GM12873 (cell line): ENCODE results near the gene APH1A.

ENCODE experiments used
- TF ChIP-seq, protein P1 (sequence below): IDR thresholded peaks from 2 replicates; pipeline ENCODE4 v1.5.1; 2012; ENCODE audit warnings: low read depth, mild to moderate bottlenecking, moderate library complexity, low read length, control low read depth; ENCODE audit not compliant: insufficient read depth; ENCODE audit errors: missing control alignments

APH1A gene

GRCh38 chr1:150293433-150294253 is 24.8 kb upstream of the APH1A start, which contains the start of gene MRPS21:
TSS of gene MRPS21 (plus strand) at chr1:150293861. CDS start at chr1:150294367, 506 bp downstream.
- TF ChIP-seq, protein P1, sequence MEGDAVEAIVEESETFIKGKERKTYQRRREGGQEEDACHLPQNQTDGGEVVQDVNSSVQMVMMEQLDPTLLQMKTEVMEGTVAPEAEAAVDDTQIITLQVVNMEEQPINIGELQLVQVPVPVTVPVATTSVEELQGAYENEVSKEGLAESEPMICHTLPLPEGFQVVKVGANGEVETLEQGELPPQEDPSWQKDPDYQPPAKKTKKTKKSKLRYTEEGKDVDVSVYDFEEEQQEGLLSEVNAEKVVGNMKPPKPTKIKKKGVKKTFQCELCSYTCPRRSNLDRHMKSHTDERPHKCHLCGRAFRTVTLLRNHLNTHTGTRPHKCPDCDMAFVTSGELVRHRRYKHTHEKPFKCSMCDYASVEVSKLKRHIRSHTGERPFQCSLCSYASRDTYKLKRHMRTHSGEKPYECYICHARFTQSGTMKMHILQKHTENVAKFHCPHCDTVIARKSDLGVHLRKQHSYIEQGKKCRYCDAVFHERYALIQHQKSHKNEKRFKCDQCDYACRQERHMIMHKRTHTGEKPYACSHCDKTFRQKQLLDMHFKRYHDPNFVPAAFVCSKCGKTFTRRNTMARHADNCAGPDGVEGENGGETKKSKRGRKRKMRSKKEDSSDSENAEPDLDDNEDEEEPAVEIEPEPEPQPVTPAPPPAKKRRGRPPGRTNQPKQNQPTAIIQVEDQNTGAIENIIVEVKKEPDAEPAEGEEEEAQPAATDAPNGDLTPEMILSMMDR, result no peak

DNA sequence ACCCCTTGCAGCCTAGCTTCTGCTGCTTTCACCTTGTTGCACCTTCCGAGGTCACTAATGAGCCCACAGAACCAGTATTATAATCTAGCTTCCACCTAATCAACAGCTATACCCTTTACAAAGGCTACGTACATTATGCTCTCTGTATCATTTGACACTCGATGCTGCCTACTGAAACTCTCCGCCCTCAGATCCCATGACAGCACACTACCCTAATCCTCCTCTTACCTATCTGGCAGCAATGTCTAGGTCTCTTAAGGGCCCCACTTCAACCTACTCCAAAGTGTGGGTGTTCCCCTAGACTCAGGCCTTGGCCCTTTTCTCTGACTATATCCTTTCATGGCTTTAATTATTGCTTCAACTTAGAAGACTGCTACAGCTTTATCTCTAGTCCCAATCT is 20.0 kb upstream of the APH1A start:
- TF ChIP-seq, protein P1, result no peak

DNA sequence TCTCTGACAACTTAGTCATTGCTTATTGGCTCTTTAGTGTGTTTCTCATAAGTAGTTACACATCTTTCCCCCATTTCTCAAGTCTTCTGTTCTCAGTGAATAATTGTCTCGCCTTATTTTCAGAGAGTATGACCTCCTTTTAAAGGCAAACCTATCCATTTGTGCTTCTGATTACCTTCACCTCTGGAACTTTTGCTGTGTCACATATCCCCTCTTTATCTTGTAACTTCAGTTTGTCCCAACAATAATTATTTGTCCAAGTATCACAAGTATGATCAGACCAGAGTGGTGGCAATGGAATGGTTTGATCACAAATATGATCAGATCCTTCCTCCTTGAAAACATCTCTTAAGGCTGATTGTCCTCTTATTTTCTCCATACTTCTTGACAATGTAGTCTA is 19.6 kb upstream of the APH1A start:
- TF ChIP-seq, protein P1, result no peak

GRCh38 chr1:150283260-150283659 is 14.4 kb upstream of the APH1A start:
- TF ChIP-seq, protein P1, result no peak

- TF ChIP-seq, protein P1, result no peak
Observed at GRCh38 chr1:150282558-150282958, 13.7 kb upstream of the APH1A start.

GRCh38 chr1:150281758-150282557 is 13.1 kb upstream of the APH1A start, which contains the start of gene CIART:
TSS of gene CIART (plus strand) at chr1:150282554. CDS start at chr1:150283268, 714 bp downstream.
- TF ChIP-seq, protein P1, result no peak

DNA sequence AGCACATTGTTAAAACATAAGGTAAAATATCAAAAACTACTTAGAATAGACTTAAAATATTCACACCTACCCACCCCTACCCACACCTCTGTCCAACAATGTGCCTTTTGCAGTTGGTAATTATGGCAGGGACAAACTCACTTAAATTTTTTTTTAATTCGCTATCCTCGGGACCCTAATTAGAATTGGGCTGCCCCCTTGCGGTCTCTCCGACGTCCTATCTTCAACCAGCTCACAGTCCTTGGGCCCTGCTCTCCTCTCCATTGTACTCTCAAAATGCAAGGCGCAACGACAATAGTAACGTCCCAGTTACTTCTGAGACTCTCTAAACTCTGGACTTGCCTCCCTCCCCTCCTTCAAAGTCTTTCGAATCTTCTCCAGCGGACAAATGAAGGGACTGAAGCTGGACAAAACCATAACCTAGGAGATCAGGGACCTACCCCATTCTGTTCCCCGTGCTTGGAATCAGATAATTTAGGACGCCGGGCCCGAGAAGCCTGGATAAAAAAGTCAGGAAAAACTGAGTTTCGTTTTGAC is 12.5 kb upstream of the APH1A start:
- TF ChIP-seq, protein P1, result peak; percentile 63
